ENCODE measurements around the gene NR1H4. TPM values are rescaled to one million over a fixed set of nuclear protein-coding genes. Genes with fewer than 3 reads are reported as not detected.
A peak's percentile ranks its signal among the peaks of the same experiment; 100 is the strongest.
"Not testable (repeated sequence)": the region's sequence is repeated elsewhere in the genome, so short reads cannot be mapped to it uniquely, and the experiment has no call there.

Gene NR1H4
- polyA plus RNA-seq, 4 donors: 11.2 to 17.3 (median 13.6) TPM

- DNase-seq (ENCODE audit: low read depth in 4 of 4, low spot score in 2 of 4): no peak
Observed at GRCh38 chr12:100504804-100505203, 31.1 kb downstream of the NR1H4 start.

GRCh38 chr12:100508751-100509150 is 35.1 kb downstream of the NR1H4 start:
- no peak for DNase-seq (ENCODE audit: low read depth in 4 of 4, low spot score in 2 of 4)

- no peak for DNase-seq (ENCODE audit: low read depth in 4 of 4, low spot score in 2 of 4)
Observed at GRCh38 chr12:100512692-100513091, 39.0 kb downstream of the NR1H4 start.

- no peak for DNase-seq (ENCODE audit: low read depth in 4 of 4, low spot score in 2 of 4)
Observed at GRCh38 chr12:100515968-100516367, 42.3 kb downstream of the NR1H4 start.

GRCh38 chr12:100518376-100518775 is 44.7 kb downstream of the NR1H4 start:
- DNase-seq (ENCODE audit: low read depth in 4 of 4, low spot score in 2 of 4): no peak

- DNase-seq (ENCODE audit: low read depth in 4 of 4, low spot score in 2 of 4): no peak
Observed at GRCh38 chr12:100520048-100520769, 46.5 kb downstream of the NR1H4 start.

GRCh38 chr12:100521958-100522357 is 48.3 kb downstream of the NR1H4 start:
- no peak for DNase-seq (ENCODE audit: low read depth in 4 of 4, low spot score in 2 of 4)

- DNase-seq (ENCODE audit: low read depth in 4 of 4, low spot score in 2 of 4): no peak
Observed at GRCh38 chr12:100528034-100528433, 54.4 kb downstream of the NR1H4 start.

GRCh38 chr12:100528471-100529127 is 54.9 kb downstream of the NR1H4 start:
- DNase-seq (ENCODE audit: low read depth in 4 of 4, low spot score in 2 of 4): no peak

GRCh38 chr12:100529756-100530350 is 56.2 kb downstream of the NR1H4 start:
- DNase-seq (ENCODE audit: low read depth in 4 of 4, low spot score in 2 of 4): no peak

GRCh38 chr12:100533376-100533775 is 59.7 kb downstream of the NR1H4 start:
- DNase-seq (ENCODE audit: low read depth in 4 of 4, low spot score in 2 of 4): no peak

- no peak for DNase-seq (ENCODE audit: low read depth in 4 of 4, low spot score in 2 of 4)
Observed at GRCh38 chr12:100534625-100535227, 61.1 kb downstream of the NR1H4 start.

GRCh38 chr12:100539202-100539601 is 65.5 kb downstream of the NR1H4 start:
- peak in 2 of 4 donors; percentile 18 to 39 for DNase-seq (ENCODE audit: low read depth in 4 of 4, low spot score in 2 of 4)

- DNase-seq (ENCODE audit: low read depth in 4 of 4, low spot score in 2 of 4): no peak
Observed at GRCh38 chr12:100544165-100544564, 70.5 kb downstream of the NR1H4 start.

- no peak for DNase-seq (ENCODE audit: low read depth in 4 of 4, low spot score in 2 of 4)
Observed at GRCh38 chr12:100545092-100545491, 71.4 kb downstream of the NR1H4 start.

- DNase-seq (ENCODE audit: low read depth in 4 of 4, low spot score in 2 of 4): no peak
Observed at GRCh38 chr12:100553936-100554335, 80.3 kb downstream of the NR1H4 start.

- peak; percentile 67 to 84 (median 72) for DNase-seq (ENCODE audit: low read depth in 4 of 4, low spot score in 2 of 4)
Observed at GRCh38 chr12:100554608-100555077, 81.0 kb downstream of the NR1H4 start.

- no peak for DNase-seq (ENCODE audit: low read depth in 4 of 4, low spot score in 2 of 4)
Observed at GRCh38 chr12:100555722-100556121, 82.1 kb downstream of the NR1H4 start.

GRCh38 chr12:100557357-100557756 is 83.7 kb downstream of the NR1H4 start:
- no peak for DNase-seq (ENCODE audit: low read depth in 4 of 4, low spot score in 2 of 4)

GRCh38 chr12:100559261-100559660 is 85.6 kb downstream of the NR1H4 start:
- DNase-seq (ENCODE audit: low read depth in 4 of 4, low spot score in 2 of 4): not testable (repeated sequence)

GRCh38 chr12:100564090-100564489 is 90.4 kb downstream of the NR1H4 start:
- DNase-seq (ENCODE audit: low read depth in 4 of 4, low spot score in 2 of 4): no peak

Measured in left renal cortex interstitium (tissue), 4 donors.